ENCODE results near the gene SLC35F3.

Gene SLC35F3

DNA sequence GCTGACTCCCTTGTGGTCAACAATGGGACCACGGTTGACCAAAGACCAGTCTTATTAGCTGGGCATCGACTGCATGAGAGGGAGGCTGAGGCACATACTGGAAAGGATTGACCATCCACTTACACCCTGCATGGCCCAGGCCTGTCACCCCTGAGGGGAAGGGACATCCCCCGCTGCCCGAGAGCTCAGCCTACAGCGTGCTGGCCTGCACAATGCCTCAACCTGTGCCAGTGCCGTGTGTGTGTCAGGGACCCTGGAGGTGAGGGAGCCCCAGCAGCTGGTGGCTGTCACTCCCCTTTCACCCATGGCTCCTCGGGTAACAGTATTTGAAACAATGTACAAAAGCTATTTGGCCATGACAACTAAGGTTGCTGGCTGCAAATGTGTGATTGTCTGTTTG lies 67.3 kb downstream of the SLC35F3 start:
- Histone ChIP-seq H3K27me3 (no peaks in the 10 kb centered on the region), H3K36me3 (no peaks in the 10 kb centered on the region), H3K9me3 (no peaks in the 10 kb centered on the region), H3K27ac (no peak overlapping the region), H3K4me1 (no peaks in the 10 kb centered on the region), H3K4me3 (no peak overlapping the region)
- intact Hi-C loops (cut with DNase I; ENCODE audit: low total_unique reads), result no loop called here
- no peak for DNase-seq
- TF ChIP-seq CTCF (IDR thresholded peaks at IDR 0.05), result no peak

DNA sequence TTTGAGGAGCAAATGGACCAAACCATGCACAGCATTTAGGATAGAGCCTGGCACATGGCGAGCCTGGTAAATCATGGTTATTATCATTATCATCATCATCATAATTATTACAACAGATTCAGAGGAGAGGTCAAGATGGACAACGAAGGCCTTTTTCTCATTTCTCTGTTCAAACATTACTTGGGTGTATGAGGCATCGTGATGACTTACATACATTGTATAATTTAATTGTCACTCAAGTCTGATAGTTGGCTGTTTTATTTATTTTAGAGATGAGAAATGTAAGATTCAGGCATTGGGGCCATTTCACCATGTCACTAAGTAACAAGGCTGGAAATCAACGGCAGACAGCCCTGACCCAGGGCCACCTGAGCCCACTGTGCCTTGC lies 68.1 kb downstream of the SLC35F3 start:
- Histone ChIP-seq H3K27me3 (no peaks in the 10 kb centered on the region), H3K27ac (no peak overlapping the region), H3K9me3 (no peaks in the 10 kb centered on the region), H3K4me3 (no peak overlapping the region), H3K36me3 (no peaks in the 10 kb centered on the region), H3K4me1 (no peaks in the 10 kb centered on the region)
- no peak for TF ChIP-seq CTCF (IDR thresholded peaks at IDR 0.05)
- no peak for DNase-seq
- intact Hi-C loops (cut with DNase I; ENCODE audit: low total_unique reads), result no loop called here

DNA sequence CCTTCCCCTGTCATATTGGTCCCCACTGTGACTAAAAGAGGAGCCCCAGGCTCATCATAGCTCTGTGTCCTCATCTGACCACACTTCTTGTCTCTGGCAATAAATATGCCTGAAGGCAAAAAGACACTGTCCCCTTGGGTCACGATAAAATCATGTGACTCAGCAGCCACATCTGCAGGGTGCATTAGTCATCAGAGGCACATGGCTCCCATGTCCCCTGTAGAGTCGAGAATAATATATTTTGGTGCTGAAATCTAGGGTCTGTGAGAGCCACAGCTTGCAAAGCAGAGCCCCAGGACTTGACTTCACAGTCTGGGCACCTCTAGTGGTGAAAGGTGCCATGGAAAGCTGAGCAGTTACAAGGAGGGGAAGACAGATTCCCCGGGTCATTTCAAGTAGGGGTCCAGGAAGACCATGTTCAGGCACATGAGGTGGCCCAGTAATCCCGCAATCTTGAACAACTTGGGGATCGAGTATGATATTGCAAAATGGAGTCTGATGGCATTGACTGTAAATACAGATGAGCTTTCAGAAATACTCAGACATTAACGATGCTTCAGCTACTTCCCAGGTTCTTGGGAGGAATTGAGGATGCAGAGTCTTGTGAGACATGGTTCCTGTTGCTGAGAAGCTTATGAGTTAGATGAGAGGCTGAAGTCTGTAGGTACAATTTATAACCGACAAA lies 68.6 kb downstream of the SLC35F3 start:
- no peak for TF ChIP-seq CTCF (IDR thresholded peaks at IDR 0.05)
- DNase-seq, result no peak
- Histone ChIP-seq H3K9me3 (no peaks in the 10 kb centered on the region), H3K4me1 (no peaks in the 10 kb centered on the region), H3K36me3 (no peaks in the 10 kb centered on the region), H3K4me3 (no peak overlapping the region), H3K27me3 (no peaks in the 10 kb centered on the region), H3K27ac (no peak overlapping the region)
- intact Hi-C loops (cut with DNase I; ENCODE audit: low total_unique reads), result no loop called here

DNA sequence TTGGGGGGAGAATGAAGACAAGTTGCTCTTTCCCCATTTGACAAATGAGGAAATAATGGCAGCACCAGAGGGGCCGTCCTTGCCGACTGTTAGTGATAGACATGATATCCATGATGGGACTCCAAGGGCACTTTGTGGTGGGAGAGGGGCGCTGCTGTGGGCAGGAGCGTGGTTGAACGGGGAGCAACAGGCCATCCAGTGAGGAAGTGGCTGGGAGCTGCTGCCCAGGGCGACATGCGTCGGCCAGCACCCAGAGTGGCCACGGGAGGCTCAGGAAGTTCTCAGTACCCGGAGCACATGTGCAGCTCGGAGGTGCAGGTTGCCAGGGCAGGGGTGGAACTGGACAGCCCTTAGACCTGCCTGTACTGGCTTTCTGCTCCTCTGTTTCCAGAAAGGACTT lies 71.0 kb downstream of the SLC35F3 start:
- H3K9me3 ChIP-seq, result no peaks in the 10 kb centered on the region
- intact Hi-C loops (cut with DNase I; ENCODE audit: low total_unique reads), result no loop called here
- no peak for DNase-seq
- no peaks in the 10 kb centered on the region for H3K4me1 ChIP-seq
- no peak for TF ChIP-seq CTCF (IDR thresholded peaks at IDR 0.05)
- H3K4me3 ChIP-seq, result no peak overlapping the region
- no peaks in the 10 kb centered on the region for H3K36me3 ChIP-seq
- no peaks in the 10 kb centered on the region for H3K27me3 ChIP-seq
- H3K27ac ChIP-seq, result no peak overlapping the region

DNA sequence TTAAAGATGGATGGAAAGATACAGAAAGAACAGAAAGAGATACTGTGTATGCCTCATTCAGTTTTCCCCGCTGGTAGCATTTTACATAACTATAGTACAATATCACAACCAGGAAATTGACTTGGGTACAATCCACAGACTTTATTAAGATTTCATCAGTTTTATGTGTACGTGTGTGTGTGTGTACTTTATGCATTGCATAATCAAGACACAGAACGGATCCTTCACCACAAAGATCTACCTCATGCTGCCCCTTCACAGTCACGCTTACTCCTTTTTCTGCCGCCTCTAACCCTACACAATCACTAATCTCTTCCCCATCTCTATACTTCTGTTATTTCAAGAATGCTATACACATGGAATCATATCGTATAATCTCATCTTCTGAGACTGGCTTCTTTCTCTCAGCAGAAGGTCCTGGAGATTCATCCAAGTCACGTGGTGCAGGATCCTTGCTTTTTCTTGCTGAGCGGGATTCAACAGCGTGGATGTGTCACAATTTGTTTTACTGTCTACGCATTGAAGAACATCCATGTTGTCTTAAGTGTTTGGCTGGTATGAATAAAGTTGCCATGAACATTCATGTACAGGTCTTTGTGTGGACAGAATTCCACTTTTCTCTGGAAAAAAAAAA lies 76.7 kb downstream of the SLC35F3 start:
- TF ChIP-seq CTCF (IDR thresholded peaks at IDR 0.05), result no peak
- no peaks in the 10 kb centered on the region for H3K9me3 ChIP-seq
- no peak overlapping the region for H3K27ac ChIP-seq

More for the DNA sequence above, 76.7 kb downstream of the SLC35F3 start:
- H3K36me3 ChIP-seq, result no peaks in the 10 kb centered on the region
- intact Hi-C loops (cut with DNase I; ENCODE audit: low total_unique reads), result no loop called here
- no peak overlapping the region for H3K4me3 ChIP-seq
- no peaks in the 10 kb centered on the region for H3K4me1 ChIP-seq
- H3K27me3 ChIP-seq, result no peaks in the 10 kb centered on the region
- no peak for DNase-seq
